Stimulated activated CD8-positive, alpha-beta memory T cell treated with anti-CD3 and anti-CD28 coated beads, Interleukin-12 subunit alpha, Interleukin-12 subunit beta, amount 100 ng/mL, for 24 hours (primary cell): ENCODE measurements around the gene ECI2.
"Not testable (repeated sequence)": the region's sequence is repeated elsewhere in the genome, so short reads cannot be mapped to it uniquely, and the experiment has no call there.

Experiments used
- DNase-seq: peaks from one replicate; pipeline ENCODE4 v3.0.0-alpha.2; 2020; ENCODE audit errors: extremely low read depth

The ECI2 gene

DNA sequence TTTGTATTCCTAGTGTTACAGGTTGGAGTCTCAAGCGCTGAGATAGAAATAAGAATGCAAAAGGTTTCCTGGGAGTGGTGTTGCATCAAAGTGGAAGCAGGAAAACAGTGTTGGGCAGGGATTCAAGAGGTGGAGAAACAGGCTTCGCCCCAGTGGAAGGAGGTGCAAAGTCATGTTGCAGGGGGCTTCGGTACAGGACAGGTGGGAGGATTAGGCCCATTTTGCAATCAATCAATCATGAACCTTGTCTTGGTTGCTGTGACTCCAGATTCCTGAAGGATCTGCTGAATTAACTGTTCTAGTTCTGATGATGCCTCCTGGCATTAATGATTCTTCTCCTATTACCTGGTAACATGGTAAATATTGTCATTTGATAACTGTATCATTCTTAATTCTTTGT, 34.1 kb downstream of the ECI2 start:
- DNase-seq, result no peak

DNA sequence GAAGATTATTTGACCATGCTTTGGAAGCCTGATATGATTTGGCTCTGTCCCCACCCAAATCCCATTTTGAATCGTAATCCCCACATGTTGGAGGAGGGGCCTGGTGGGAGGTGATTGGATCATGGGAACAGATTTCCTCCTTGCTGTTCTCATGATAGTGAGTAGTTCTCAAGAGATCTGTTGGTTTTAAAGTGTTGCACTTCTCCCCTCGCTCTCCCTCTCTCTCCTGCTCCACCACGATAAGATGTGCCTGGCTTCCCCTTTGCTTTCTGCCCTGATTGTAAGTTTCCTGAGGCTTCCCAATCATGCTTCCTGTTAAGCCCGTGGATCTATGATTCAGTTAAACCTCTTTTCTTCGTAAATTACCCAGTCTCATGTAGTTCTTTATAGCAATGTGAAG, 34.7 kb downstream of the ECI2 start:
- DNase-seq, result no peak

DNA sequence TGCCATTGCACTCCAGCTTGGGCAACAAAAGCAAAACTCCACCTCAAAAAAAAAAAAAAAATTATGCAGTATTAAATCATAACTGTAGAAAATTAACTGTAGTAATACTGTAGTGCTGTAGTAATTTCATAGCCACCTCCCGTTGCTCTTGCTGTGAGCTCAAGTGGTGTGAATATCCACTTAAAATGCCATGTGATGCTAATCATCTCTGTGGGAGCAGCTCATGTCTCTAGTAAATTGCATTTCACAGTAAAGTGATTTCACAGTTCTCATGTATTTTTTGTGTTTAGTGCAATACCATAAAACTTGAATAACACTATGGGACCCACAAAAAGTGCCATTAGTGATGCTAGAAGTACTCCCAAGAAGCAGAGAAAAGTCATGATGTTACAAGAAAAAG, 42.1 kb downstream of the ECI2 start:
- DNase-seq, result no peak

DNA sequence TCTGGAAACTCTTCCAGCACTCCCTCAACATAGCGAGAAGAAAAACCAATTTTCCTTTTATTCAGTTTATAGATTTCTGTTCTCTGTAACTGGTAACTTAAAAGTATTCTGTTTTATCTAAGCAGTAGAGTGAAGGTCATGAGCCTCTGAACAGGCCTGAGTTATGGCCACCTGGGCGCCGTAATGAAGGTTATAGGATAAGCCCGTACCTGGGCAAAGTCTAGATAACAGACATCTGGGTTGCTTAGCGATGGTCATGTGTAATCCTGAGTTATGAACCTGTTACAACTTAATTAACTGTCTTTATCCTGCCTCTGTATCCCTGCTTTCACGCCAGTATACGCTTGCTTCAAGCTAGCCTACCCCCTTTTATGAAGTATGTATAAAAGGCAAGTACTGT, 43.4 kb downstream of the ECI2 start:
- DNase-seq, result no peak

DNA sequence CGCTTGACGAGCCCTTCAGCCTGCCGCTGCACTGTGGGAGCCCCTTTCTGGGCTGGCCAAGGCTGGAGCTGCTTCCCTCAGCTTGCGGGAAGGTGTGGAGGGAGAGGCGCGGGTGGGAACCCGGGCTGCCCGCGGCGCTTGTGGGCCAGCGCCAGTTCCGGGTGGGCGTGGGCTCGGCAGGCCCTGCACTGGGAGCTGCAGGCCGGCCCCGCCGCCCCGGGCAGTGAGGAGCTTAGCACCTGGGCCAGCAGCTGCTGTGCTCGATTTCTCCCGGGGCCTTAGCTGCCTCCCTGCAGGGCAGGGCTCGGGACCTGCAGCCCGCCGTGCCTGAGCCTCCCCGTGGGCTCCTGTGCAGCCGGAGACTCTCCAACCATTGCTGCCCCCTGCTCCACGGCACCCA, 45.3 kb downstream of the ECI2 start:
- DNase-seq, result not testable (repeated sequence)

DNA sequence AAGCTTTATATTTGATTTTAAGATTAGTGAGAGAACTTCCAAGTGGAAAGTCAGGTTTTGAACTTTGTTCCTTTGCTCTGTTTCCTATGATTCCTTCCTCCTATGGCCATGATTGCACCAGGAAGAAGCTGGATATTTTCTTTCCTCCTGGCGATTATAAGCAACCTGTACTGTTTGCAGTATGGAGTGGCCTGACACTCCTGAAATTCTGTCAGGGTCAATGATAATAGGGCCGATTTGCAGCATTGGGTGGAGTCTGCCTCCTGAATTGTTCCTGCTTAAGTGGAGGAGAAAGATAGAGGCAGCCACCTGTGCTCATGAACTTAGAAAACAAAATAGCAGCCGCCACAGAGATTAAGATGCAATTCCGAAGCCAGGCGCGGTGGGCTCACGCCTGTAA, 46.7 kb downstream of the ECI2 start:
- DNase-seq, result no peak

DNA sequence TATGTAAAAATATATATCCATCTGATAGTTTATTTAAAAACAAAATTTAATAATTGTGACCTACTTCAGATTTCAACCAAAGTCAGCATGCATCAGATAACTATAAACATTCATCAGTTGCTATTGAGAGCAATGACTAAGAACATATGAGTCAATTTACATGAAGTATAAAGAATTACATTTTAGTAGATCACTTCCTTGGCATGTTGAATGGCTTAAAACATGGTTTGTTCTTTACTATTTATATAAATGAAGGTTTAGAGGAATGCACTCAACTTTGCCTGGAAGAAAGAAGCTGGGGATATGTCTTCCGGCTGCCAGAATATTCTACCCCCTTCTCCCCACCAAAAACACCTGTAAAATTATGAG, 50.1 kb downstream of the ECI2 start:
- no peak for DNase-seq

DNA sequence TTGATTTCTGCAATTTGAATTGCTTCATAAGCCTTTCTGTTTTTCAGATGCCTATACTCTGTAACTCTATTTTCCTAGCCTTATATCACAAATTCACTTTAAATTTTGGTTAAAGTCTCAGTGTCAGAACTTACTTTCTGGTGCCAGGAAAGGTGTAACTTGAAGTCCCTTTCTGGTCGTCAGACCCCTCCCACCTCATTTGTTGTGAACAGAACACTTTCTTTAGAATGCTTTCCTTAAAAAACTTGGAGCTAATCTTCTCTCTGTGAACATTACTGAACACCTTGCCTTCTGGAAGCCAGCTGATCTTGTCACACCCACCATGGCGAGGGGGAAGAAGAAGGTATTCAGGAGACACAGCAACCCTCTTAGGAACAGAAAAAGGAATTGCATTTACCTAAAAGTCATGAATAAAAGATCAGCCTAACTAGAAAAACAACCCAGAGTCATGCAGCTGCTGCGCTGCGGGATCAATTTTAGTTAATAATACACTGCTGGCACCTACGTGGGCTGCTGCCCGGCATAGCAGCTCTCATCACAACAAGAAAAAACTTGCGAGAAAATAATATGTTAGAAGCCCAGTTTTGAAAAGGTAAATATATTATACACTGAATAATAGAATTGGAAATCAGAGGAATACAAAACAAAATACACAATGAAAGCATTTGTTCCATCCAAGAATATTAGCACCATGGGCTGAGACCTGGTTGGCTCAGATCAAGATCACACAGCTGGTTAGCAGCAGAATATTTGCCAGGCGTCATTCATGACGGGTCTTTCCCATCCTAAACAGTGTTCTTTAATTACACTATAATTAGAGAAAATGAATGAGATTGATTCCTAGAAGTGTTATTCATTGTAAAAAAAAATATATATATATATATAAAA, 50.7 kb downstream of the ECI2 start:
- no peak for DNase-seq

DNA sequence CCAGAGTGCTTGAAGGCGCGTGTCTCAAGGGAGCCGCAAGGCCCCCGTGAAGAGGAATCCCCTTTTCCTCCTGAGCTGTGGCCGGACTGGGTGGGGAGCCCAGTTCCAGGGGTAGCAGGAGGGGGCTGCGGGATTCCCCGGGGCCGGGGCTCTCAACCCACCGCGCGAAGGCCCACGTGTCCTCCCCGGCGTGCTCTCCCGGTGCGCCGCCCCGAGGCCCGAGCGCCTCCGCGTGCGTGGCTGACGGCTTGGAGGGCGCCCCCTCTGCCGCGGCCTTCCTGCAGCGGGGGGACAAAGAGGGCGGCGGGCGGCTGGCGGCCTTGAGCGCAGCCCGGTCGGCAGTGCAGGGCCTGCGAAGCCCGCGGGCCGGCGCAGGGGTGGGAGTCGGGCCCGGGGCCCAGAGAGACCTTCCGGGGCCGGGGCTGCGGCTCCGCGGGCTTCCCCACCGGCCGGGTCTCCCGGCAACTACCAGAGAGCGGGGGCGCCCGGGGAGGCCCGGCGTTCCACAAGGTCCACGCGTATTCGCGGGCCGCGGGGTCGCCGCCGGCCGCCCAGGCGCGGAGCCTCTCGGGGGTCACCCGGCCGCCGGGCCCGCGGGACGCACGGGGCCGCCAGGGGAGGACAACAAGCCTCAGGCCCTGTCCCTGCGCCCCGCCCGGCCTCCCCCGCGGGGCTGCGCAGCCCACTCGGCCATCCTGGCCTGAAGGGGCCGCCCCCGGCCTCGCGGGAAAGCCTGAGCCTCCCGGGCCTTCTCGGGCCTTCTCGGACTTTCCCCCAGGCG, 56.5 kb downstream of the ECI2 start, which contains the start of gene FAM217A:
Gene FAM217A (minus strand): TSS at position 447 of the 781 bp plus-strand sequence. CDS start 1,723 bp downstream, outside the sequence.
- no peak for DNase-seq

DNA sequence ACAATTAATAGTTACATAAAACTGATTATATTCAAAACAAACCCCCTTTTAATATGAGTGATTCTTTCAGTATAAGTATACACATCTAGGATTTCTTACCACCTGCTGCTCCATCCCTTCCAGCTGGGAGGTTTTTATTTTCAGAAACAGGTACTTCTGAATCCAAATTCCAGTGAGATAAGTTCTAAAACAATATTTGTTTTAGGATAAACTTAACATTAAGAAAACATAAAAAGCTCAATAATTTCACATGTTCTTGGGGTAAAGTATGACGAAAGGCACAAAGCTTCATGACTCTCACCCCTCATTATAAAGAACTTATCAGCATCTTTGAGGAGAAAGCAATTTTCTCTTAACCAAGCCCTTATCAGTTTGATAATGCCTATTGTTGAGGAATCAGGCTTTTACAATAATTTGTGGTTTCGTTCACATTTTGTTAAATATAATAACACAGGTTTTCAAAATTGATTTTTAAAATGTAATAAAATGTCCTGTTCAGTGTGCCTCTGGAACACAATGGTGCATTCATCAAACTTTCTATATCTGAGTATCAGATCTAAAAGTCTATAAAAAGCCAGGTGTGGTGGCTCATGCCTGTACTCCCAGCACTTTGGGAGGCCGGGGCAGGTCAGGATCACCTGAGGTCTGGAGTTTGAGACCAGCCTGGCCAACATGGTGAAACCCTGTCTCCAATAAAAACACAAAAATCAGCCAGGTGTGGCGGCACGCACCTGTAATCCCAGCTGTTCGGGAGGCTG, 60.7 kb downstream of the ECI2 start:
- no peak for DNase-seq

DNA sequence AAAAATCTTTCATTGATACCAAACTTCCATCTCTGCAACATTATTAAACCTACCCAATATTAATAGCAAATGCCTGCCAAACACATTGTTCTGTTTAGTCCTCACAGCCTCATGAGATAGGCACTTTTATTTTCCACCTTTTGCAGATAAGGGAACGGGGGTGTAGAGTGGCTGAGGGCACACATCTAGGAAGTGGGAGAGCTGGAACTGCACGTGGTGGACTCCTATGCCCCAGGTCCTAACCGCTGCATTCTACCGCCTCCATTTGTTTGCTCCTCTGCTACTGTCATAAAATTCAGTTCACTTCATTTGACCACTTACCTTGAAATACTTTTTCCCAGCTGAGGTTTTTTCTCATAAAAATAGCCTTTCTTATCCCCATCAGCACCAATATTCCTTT, 64.0 kb downstream of the ECI2 start:
- DNase-seq, result no peak

DNA sequence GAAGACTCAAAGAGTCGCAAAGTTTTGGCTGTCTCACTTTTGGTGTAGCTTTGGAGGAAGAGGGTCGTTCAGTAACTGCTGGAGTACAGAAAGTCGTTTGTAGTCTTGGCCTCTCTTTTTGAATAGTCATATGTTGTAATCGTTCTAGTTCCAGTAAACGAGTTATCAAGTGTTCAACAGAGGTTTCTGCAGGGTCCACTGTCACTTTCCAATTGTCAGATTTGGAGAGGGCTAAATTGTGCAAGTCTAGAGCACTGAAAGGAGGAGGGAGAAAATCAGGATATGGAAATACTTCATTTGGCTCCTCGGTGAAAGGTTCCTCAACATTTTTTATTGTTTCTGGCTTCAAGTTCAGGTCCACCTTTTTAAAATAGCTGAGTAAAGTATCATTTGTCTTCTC, 66.2 kb downstream of the ECI2 start:
- DNase-seq, result no peak

DNA sequence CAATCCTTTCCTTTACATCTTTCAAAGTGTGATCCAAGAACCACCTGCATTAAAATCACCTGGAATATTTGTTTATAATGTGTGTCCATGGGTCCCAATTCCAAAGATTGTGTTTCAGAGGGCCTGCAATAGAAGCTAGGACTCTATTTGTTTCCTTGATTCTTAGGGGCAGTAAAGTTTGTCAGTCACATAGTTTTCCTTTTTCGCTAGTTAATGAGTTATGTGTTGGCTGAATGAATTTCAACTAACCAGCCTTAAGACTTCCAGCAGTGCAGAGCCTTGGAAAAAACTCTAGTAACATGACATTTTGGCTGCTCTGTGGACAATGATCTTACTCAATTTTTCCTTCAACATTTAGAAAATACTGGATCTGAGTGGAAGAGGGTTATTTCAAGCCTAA, 67.7 kb downstream of the ECI2 start:
- DNase-seq, result no peak

DNA sequence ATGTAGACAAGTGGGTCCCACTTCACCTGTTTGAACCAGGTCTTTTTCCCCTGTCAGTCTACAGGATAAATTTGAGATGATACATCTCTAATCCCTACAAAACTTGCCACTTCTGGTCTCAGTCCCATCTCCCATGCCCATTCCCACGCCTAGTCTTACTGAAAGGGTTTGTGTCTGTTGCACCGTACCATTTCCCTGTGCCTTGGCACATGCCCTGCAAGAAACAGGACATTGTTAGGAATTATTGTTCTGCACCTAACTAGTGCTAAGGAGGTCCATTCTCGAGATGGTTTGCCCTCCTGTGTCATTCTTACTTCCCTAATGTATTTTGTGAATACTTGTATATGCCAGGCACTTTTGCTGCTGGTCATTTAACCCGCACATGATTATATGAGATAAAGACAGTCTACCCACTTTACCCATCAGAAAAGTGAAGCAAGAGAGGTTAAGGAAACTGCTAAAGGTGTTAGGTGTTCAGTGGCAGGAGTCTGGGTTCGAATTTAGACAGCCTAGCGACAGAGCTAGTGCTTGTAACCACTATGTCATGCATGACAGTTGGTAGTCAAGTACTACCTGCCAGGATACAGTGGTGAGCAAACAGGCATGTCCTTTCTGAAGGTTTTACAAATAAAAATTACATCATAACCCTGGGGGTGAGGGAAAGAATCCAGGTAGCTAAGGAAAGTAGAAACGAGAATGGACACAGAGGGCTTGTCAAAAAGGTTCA, 69.2 kb downstream of the ECI2 start:
- DNase-seq, result no peak
